Spleen (tissue), 11 donors: Measurements from ENCODE around the gene MELTF. TPM values are rescaled to one million over a fixed set of nuclear protein-coding genes. Genes with fewer than 3 reads are reported as not detected.

Experiments
- DNase-seq: peaks from one replicate; pipeline ENCODE4 v3.0.0-alpha.2; 2020
- H3K27ac ChIP-seq, 8 donors: fragments of 200-600 bp; sonication (generic) in 7 of 8; 1 replicate in 4 of 8; 2 replicates in 4 of 8; pipeline versions ENCODE4 v1.5.0 to v1.8.0; 2016 to 2021; ENCODE audit warnings: inconsistent platforms in 4 of 8, mild to moderate bottlenecking in 4 of 8, moderate library complexity in 1 of 8
- H3K27me3 ChIP-seq, 7 donors: fragments of 200-600 bp; sonication (generic) in 6 of 7; replicated peaks in 1 of 7; 1 replicate in 4 of 7; 2 replicates in 3 of 7; pipeline versions ENCODE4 v1.5.0 to v1.8.0; 2016 to 2021; ENCODE audit warnings: inconsistent platforms in 3 of 7, mild to moderate bottlenecking in 1 of 7
- H3K36me3 ChIP-seq, 6 donors: fragments of 200-600 bp; sonication (generic) in 5 of 6; 1 replicate in 4 of 6; 2 replicates in 2 of 6; pipeline versions ENCODE4 v1.5.0 to v1.8.0; 2016 to 2021; ENCODE audit warnings: inconsistent platforms in 2 of 6
- H3K4me1 ChIP-seq, 6 donors: fragments of 200-600 bp; sonication (generic) in 5 of 6; 1 replicate in 3 of 6; 2 replicates in 3 of 6; pipeline versions ENCODE4 v1.5.0 to v1.8.0; 2016 to 2021; ENCODE audit warnings: inconsistent platforms in 3 of 6
- H3K4me3 ChIP-seq, 8 donors: fragments of 200-600 bp; sonication (generic) in 7 of 8; 1 replicate in 4 of 8; 2 replicates in 4 of 8; pipeline versions ENCODE4 v1.5.0 to v1.8.0; 2016 to 2021; ENCODE audit warnings: inconsistent platforms in 4 of 8, mild to moderate bottlenecking in 4 of 8, moderate library complexity in 2 of 8
- H3K9me3 ChIP-seq, 8 donors: fragments of 200-600 bp; sonication (generic) in 7 of 8; 1 replicate in 4 of 8; 2 replicates in 4 of 8; pipeline versions ENCODE4 v1.5.0 to v1.8.0; 2016 to 2021; ENCODE audit warnings: inconsistent platforms in 4 of 8
- CTCF ChIP-seq, 11 experiments: fragments of 200-600 bp in 7 of 11; fragments of 450-650 bp in 4 of 11; sonication (generic) in 4 of 11; IDR thresholded peaks in 8 of 11; conservative IDR thresholded peaks in 3 of 11; 1 replicate in 7 of 11; 2 replicates in 4 of 11; pipeline versions ENCODE4 v1.4.0 to v1.8.0; 2016 to 2021; ENCODE audit warnings: antibody characterized with exemption in 11 of 11, inconsistent platforms in 4 of 11, mild to moderate bottlenecking in 1 of 11
- POLR2A ChIP-seq, 3 donors: fragments of 450-650 bp; IDR thresholded peaks; one replicate each; pipeline ENCODE4 v1.5.1; 2017; ENCODE audit warnings: antibody characterized with exemption in 3 of 3, mild to moderate bottlenecking in 1 of 3
- POLR2AphosphoS5 ChIP-seq, 3 donors: sonication (generic); formaldehyde crosslinking; IDR thresholded peaks; one replicate each; pipeline ENCODE4 v1.5.1; 2017; ENCODE audit warnings: antibody characterized with exemption in 3 of 3
- WGBS, 5 donors: extraction: QIAGEN DNeasy Blood & Tissue Kit in 3 of 5; methylation state at CpG; one replicate each; pipeline versions ENCODE4 v1.1.5 to v1.1.7; 2013 to 2018; 5-methylcytosine and 5-hydroxymethylcytosine counted together
- intact Hi-C: fragments of 100-400 bp; cut with DNase I; formaldehyde crosslinking; loops from one replicate; pipeline ENCODE4 v1.15.0; 2023; ENCODE audit warnings: low total_unique reads
- polyA plus RNA-seq, 3 donors: library from polyadenylated mRNA; stranded (reverse); fragments of 200-250 nt; gene quantifications; one replicate each; pipeline ENCODE4 v1.2.1, GENCODE V29; 2013
- total RNA-seq, 7 donors: library from RNA; depleted of rRNA in 3 of 7; stranded (reverse); fragments of >200 nt in 3 of 7; fragmentation: NEBNext Ultra II Directional in 4 of 7; extraction: Animal tissue kit (Norgen Biotek cat#: 25700) in 4 of 7; gene quantifications; one replicate each; pipeline versions ENCODE4 v1.1.0 to v1.2.1, GENCODE V29; 2016 to 2021
- donor health status: healthy with polysubstance abuse.
- donor health status: DM: no; HTN: no; CAD: no; lungs with moderate emphysema.
- donor health status: DM: no; HTN: no; CAD: no.
- donor health status: Bipolar disorder and iron deficiency.
- donor health status: healthy.
- donor health status: DM: no; HTN: no; CAD: no.
- donor health status: DM: yes; HTN: yes; CAD: no.

MELTF gene
- total and polyA plus RNA-seq, 10 donors, result 0.41 to 3.9 (median 1.4) TPM

GRCh38 chr3:196985298-196985697, 44.3 kb downstream of the MELTF start:
- 59 to 85% (median 82%) methylated on average over 3 to 6 of the region's 6 CpGs for WGBS, 5 donors
- intact Hi-C loops, result no loop called here
- TF ChIP-seq POLR2AphosphoS5 (IDR thresholded peaks at IDR 0.05), result no peak
- no peak for TF ChIP-seq POLR2A (IDR thresholded peaks at IDR 0.05)
- peaks cover 0 to 23% (median 0%) of the 10 kb centered on the region in 7 donors for H3K27me3 ChIP-seq
- no peaks in the 10 kb centered on the region for H3K4me1 ChIP-seq
- H3K4me3 ChIP-seq, result no peak overlapping the region
- H3K9me3 ChIP-seq, result peaks cover 0 to 19% (median 14%) of the 10 kb centered on the region in 8 donors
- no peaks in the 10 kb centered on the region for H3K36me3 ChIP-seq
- DNase-seq, result peak; percentile 41
- no peak overlapping the region for H3K27ac ChIP-seq

GRCh38 chr3:196983186-196983585, 46.4 kb downstream of the MELTF start:
- DNase-seq, result no peak
- no peak overlapping the region for H3K27ac ChIP-seq
- no peak overlapping the region for H3K4me3 ChIP-seq
- peaks cover 0 to 8% (median 2%) of the 10 kb centered on the region in 6 donors for H3K4me1 ChIP-seq
- 54 to 83% (median 62%) methylated on average over 1 of the region's 1 CpG for WGBS, 5 donors
- intact Hi-C loops, result no loop called here
- H3K27me3 ChIP-seq, result peaks cover 0 to 30% (median 0%) of the 10 kb centered on the region in 7 donors
- peaks cover 0 to 19% (median 14%) of the 10 kb centered on the region in 8 donors for H3K9me3 ChIP-seq
- H3K36me3 ChIP-seq, result no peaks in the 10 kb centered on the region
- TF ChIP-seq CTCF (IDR thresholded peaks at IDR 0.05 in 8 of 11, conservative IDR thresholded peaks at IDR 0.05 in 3 of 11) (no peak), POLR2A (IDR thresholded peaks at IDR 0.05) (no peak), POLR2AphosphoS5 (IDR thresholded peaks at IDR 0.05) (no peak)

GRCh38 chr3:196981657-196982056, 48.0 kb downstream of the MELTF start:
- DNase-seq, result no peak
- whole genome bisulfite sequencing, 5 donors, result 85 to 94% (median 88%) methylated on average over 13 of the region's 13 CpGs

GRCh38 chr3:196979545-196979944, 50.1 kb downstream of the MELTF start:
- Histone ChIP-seq H3K27ac (no peak overlapping the region), H3K4me3 (no peak overlapping the region), H3K4me1 (peaks cover 0 to 8% (median 2%) of the 10 kb centered on the region in 6 donors), H3K9me3 (peaks cover 0 to 19% (median 14%) of the 10 kb centered on the region in 8 donors), H3K27me3 (peaks cover 0 to 23% (median 0%) of the 10 kb centered on the region in 7 donors), H3K36me3 (no peaks in the 10 kb centered on the region)
- intact Hi-C loops, result loop anchor here (10.0 kb wide), 1 partner anchor 205 kb away; no protein-coding TSS in a partner anchor
- TF ChIP-seq POLR2AphosphoS5 (IDR thresholded peaks at IDR 0.05) (no peak), CTCF (IDR thresholded peaks at IDR 0.05 in 8 of 11, conservative IDR thresholded peaks at IDR 0.05 in 3 of 11) (no peak), POLR2A (IDR thresholded peaks at IDR 0.05) (no peak)
- DNase-seq, result peak; percentile 23
- WGBS, 5 donors, result 83 to 88% (median 85%) methylated on average over 10 of the region's 10 CpGs

More at GRCh38 chr3:196981657-196982056, 48.0 kb downstream of the MELTF start:
- intact Hi-C loops, result no loop called here
- Histone ChIP-seq H3K4me3 (no peak overlapping the region), H3K27me3 (peaks cover 0 to 25% (median 0%) of the 10 kb centered on the region in 7 donors), H3K4me1 (peaks cover 0 to 8% (median 2%) of the 10 kb centered on the region in 6 donors), H3K36me3 (no peaks in the 10 kb centered on the region), H3K27ac (no peak overlapping the region), H3K9me3 (peaks cover 0 to 19% (median 14%) of the 10 kb centered on the region in 8 donors)
- TF ChIP-seq POLR2A (IDR thresholded peaks at IDR 0.05) (no peak), CTCF (IDR thresholded peaks at IDR 0.05 in 8 of 11, conservative IDR thresholded peaks at IDR 0.05 in 3 of 11) (no peak), POLR2AphosphoS5 (IDR thresholded peaks at IDR 0.05) (no peak)
